Spleen (tissue), 7 donors: ENCODE data around the gene ATXN7L1.

ENCODE experiments used
- CTCF ChIP-seq, 11 experiments: fragments of 200-600 bp in 7 of 11; fragments of 450-650 bp in 4 of 11; sonication (generic) in 4 of 11; IDR thresholded peaks in 8 of 11; conservative IDR thresholded peaks in 3 of 11; 1 replicate in 7 of 11; 2 replicates in 4 of 11; pipeline versions ENCODE4 v1.4.0 to v1.8.0; 2016 to 2021; ENCODE audit warnings: antibody characterized with exemption in 11 of 11, inconsistent platforms in 4 of 11, mild to moderate bottlenecking in 1 of 11
- POLR2A ChIP-seq, 3 donors: fragments of 450-650 bp; IDR thresholded peaks; one replicate each; pipeline ENCODE4 v1.5.1; 2017; ENCODE audit warnings: antibody characterized with exemption in 3 of 3, mild to moderate bottlenecking in 1 of 3
- POLR2AphosphoS5 ChIP-seq, 3 donors: sonication (generic); formaldehyde crosslinking; IDR thresholded peaks; one replicate each; pipeline ENCODE4 v1.5.1; 2017; ENCODE audit warnings: antibody characterized with exemption in 3 of 3
- donor health status: DM: no; HTN: no; CAD: no; lungs with moderate emphysema.
- donor health status: DM: no; HTN: no; CAD: no.
- donor health status: DM: no; HTN: no; CAD: no.

- TF ChIP-seq POLR2A (IDR thresholded peaks at IDR 0.05) (no peak), CTCF (IDR thresholded peaks at IDR 0.05 in 8 of 11, conservative IDR thresholded peaks at IDR 0.05 in 3 of 11) (no peak), POLR2AphosphoS5 (IDR thresholded peaks at IDR 0.05) (no peak)
These were observed 227.6 kb downstream of the ATXN7L1 start for GRCh38 chr7:105648561-105649401.
